ENCODE data around the gene ITGB1.

Gene ITGB1

DNA sequence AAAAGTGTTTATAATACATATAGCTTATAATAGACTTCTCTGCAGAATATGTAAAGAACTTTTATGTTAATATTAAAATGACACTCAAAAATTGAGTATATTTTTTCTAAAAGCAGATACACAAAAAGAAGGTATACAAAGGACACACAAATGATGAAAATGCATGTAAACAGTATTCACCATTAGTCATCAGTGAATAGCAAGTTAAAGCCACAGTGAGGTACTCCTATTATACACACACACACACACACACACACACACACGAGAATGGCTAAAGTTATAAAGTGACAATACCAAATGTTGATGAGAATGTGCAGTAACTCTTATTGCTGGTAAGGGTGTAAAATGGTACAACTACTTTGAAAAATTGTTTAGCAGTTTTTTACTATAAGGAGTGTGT, 92.9 kb downstream of the ITGB1 start:
- no peak for DNase-seq

DNA sequence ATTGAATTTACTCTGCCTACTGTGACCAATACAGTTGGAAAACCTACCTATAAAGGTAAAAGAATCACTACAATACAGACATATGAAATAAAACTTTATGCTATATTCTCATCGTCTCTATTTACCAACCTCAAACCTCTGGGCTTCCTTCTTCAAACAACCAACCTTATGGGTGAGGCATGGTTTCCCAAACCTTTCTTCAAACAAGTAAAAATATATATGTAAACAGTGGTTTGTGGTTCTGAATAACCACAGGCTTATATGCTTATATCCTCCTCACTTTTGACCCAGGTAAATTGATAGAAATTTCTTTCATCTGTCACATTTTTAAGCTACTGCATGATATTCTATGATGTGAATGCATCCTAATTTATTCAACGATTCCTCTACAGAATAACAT, 103.6 kb downstream of the ITGB1 start:
- no peak for DNase-seq

DNA sequence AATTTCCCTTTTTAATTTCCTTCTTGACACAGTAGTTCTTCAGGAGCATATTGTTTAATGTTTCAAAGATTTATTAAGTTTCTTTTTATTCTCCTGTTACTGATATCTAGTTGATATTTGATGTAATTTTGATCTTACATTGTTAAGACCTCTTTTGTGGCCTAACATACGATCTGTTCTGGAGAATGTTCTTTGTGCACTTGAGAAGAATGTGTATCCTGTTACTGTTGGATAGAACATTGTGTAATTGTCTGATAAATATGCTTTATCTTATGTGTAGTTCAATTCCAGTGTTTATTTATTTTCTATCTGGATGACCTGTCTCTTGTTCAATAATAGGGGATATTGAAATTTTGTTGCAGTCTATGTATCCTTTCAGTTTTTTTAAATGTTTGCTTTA, 106.7 kb downstream of the ITGB1 start:
- DNase-seq = no peak
